Peyer's patch (tissue), 4 donors: Measurements from ENCODE around the gene PRSS50.

Experiments
- POLR2A ChIP-seq, 2 donors: fragments of 450-650 bp; IDR thresholded peaks; one replicate each; pipeline ENCODE4 v1.5.1; 2017; ENCODE audit warnings: antibody characterized with exemption in 2 of 2, mild to moderate bottlenecking in 2 of 2, moderate library complexity in 2 of 2
- TF ChIP-seq, protein P1 (sequence below), 6 experiments: fragments of 450-650 bp in 4 of 6; fragments of 200-600 bp in 2 of 6; sonication (generic) in 1 of 6; IDR thresholded peaks; one replicate each; pipeline ENCODE4 v1.5.1; 2017 to 2019; ENCODE audit warnings: antibody characterized with exemption in 6 of 6, mild to moderate bottlenecking in 3 of 6, moderate library complexity in 1 of 6

DNA sequence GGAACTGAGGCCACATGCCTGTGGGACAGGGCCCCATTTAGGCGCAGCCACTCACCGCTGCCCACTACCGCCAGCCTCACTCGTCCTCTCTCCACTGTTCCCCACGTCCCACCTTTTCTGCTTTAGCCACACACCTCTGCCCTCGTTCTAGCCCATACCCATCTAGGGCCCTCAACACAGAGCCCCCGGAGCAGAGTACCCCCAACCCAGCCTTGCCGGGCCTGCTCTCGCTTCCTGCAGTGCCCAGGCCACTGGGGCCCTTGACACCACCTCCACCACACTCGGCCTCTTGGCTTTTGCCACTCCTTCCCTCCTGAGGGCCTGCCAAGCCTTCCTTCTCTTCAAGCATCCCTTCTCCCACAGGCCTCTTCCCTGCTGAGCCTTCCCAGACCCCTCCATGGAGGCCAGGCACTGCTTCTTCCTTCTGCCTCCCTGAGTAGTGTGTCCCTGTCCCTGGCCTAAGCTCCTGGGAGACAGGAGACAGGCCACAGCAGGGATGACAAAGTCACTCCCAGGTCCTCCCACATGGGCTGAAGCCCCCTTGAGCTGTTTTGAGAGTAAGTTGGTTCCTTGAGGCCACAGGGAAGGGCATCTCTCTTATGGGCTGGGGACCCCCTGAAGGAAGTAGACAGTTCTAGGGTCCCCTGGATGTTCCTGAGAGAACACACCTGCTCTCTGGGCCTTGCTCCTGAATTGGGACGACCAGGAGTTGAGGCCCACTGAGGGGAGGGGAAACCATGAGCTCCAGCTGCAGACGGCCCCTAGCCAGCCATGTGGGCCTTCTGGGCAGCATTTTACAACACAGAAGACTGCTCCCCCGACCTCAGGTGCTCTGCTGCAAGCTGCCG, 4.4 kb downstream of the PRSS50 start:
- TF ChIP-seq, protein P1, sequence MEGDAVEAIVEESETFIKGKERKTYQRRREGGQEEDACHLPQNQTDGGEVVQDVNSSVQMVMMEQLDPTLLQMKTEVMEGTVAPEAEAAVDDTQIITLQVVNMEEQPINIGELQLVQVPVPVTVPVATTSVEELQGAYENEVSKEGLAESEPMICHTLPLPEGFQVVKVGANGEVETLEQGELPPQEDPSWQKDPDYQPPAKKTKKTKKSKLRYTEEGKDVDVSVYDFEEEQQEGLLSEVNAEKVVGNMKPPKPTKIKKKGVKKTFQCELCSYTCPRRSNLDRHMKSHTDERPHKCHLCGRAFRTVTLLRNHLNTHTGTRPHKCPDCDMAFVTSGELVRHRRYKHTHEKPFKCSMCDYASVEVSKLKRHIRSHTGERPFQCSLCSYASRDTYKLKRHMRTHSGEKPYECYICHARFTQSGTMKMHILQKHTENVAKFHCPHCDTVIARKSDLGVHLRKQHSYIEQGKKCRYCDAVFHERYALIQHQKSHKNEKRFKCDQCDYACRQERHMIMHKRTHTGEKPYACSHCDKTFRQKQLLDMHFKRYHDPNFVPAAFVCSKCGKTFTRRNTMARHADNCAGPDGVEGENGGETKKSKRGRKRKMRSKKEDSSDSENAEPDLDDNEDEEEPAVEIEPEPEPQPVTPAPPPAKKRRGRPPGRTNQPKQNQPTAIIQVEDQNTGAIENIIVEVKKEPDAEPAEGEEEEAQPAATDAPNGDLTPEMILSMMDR (IDR thresholded peaks at IDR 0.05), result no peak
- no peak for TF ChIP-seq POLR2A (IDR thresholded peaks at IDR 0.05)
